HTR-8/SVneo (cell line): ENCODE data around the gene MAGOHB.
A peak's percentile ranks its signal among the peaks of the same experiment; 100 is the strongest.
"Not testable (repeated sequence)": the region's sequence is repeated elsewhere in the genome, so short reads cannot be mapped to it uniquely, and the experiment has no call there.

Experiments used
- DNase-seq: peaks from one replicate; pipeline ENCODE4 v3.0.0; 2011; ENCODE audit warnings: low spot score, mixed read lengths; ENCODE audit not compliant: insufficient read length
- FAIRE-seq: peaks from 2 replicates; lab custom pipeline; 2011; peaks lifted over from hg19 to GRCh38; lab: Jason Lieb, UNC

MAGOHB gene

GRCh38 chr12:10613349-10614055 is at the start of gene MAGOHB:
MAGOHB (minus strand) TSS chr12:10613609; CDS start chr12:10613532, 77 bp downstream.
- peak; percentile 88 for DNase-seq
- FAIRE-seq: peak; percentile 73

- DNase-seq (no peak), FAIRE-seq (no peak)
These were observed 47.9 kb upstream of the MAGOHB start for GRCh38 chr12:10661338-10661737.

DNA sequence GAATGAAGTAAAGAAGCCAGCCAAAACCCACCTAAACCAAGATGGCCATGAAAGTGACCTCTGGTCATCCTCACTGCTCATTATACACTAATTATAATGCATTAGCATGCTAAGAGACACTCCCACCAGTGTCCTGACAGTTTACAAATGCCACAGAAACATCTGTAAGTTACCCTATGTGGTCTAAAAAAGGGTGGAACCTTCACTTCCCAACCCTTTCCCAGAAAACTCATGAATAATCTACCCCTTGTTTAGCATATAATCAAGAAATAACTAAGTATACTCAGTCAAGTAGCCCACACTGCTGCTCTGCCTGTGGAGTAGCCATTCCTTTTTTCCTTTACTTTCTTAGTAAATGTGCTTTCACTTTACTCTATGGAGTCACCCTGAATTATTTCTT is 40.6 kb upstream of the MAGOHB start:
- no peak for FAIRE-seq

GRCh38 chr12:10652192-10652591 is 38.8 kb upstream of the MAGOHB start:
- no peak for DNase-seq
- FAIRE-seq: no peak

More for the DNA sequence above, 40.6 kb upstream of the MAGOHB start:
- DNase-seq: no peak

GRCh38 chr12:10646576-10646975 is 33.2 kb upstream of the MAGOHB start:
- FAIRE-seq: not testable (repeated sequence)

DNA sequence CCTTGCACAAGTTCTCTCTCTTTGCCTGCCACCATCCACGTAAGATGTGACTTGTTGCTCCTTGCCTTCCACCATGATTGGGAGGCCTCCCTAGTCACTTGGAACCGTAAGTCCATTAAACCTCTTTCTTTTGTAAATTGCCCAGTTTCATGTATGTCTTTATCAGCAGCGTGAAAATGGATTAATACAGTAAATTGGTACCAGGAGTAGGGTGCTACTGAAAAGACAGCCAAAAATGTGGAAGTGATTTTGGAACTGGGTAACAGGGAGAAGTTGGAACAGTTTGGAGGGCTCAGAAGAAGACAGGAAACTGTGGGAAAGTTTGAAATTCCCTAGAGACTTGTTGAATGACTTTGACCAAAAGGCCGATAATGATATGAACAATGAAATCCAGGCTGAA is 32.5 kb upstream of the MAGOHB start:
- no peak for FAIRE-seq
- DNase-seq: no peak

More at GRCh38 chr12:10646576-10646975, 33.2 kb upstream of the MAGOHB start:
- DNase-seq: not testable (repeated sequence)

DNA sequence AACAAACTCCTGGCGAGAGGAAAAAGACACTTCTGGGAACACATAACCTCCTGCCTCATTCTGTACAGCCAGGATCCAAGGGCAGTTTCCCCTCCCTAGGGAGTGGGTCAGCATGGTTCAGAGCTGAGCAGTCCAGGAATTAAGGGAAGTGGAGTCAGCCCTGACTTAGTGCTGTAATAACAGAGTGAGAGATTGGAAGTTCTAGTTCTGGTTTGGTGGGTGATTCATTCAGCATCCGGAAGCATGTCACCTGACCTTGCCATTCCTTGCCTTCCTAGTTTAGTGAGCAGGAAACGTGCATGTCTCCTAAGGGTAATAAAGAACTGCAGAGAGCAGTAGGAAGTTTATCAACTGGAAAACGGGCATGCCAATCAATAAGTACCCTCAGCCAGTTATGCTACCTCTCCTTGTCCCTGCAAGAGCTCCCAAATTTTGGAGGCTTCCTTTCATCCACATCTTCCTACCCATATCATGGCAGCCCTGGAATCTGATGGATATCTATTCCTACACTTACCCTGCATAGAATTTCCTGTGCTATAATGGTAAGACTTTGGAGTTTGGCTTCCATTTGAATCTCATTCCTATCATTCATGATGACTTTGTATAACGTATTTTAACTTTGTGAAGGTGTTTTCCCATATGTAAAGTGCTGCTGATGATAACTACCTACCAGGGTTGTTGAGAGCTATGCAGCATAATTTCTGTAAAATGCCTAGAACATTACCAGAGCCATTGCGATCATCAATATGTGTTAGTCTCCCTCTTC is 28.5 kb upstream of the MAGOHB start:
- peak; percentile 37 for DNase-seq
- FAIRE-seq: peak; percentile 55

- no peak for FAIRE-seq
These were observed 25.3 kb upstream of the MAGOHB start for GRCh38 chr12:10638728-10639127.

GRCh38 chr12:10636611-10637010 is 23.2 kb upstream of the MAGOHB start:
- FAIRE-seq (no peak), DNase-seq (no peak)

More at GRCh38 chr12:10638728-10639127, 25.3 kb upstream of the MAGOHB start:
- DNase-seq: no peak

- FAIRE-seq: no peak
- no peak for DNase-seq
These were observed 22.7 kb upstream of the MAGOHB start for GRCh38 chr12:10636124-10636523.

- DNase-seq (no peak), FAIRE-seq (no peak)
These were observed 21.9 kb upstream of the MAGOHB start for GRCh38 chr12:10635306-10635705.

DNA sequence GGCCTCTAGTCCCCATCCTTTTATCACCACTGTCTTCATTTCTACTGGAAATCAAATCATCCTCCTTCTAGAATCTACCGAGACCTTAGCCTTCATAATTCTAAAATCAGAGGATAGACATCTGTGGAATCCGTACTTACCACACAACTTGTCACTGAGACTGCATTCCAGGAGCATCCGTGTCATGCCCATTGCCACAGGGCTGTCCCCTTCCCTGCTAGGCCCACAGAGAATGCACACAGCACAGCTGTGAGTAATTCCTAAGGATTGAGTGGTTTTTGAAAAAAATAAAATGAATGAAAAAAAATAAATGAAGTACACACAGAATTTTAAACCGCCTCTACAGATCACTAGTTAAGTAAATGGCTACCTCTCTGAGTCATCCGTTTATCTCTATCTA is 21.0 kb upstream of the MAGOHB start:
- peak; percentile 78 for FAIRE-seq
- DNase-seq: peak; percentile 49

- FAIRE-seq (no peak), DNase-seq (no peak)
These were observed 20.1 kb upstream of the MAGOHB start for GRCh38 chr12:10633541-10633940.

- DNase-seq (no peak), FAIRE-seq (peak; percentile 31)
These were observed 18.8 kb upstream of the MAGOHB start for GRCh38 chr12:10632226-10632625.

- FAIRE-seq: no peak
These were observed 11.2 kb upstream of the MAGOHB start for GRCh38 chr12:10624605-10625004.

GRCh38 chr12:10623131-10623530 is 9.7 kb upstream of the MAGOHB start:
- no peak for DNase-seq
- FAIRE-seq: no peak

More at GRCh38 chr12:10624605-10625004, 11.2 kb upstream of the MAGOHB start:
- no peak for DNase-seq

- DNase-seq (no peak), FAIRE-seq (no peak)
These were observed 7.9 kb upstream of the MAGOHB start for GRCh38 chr12:10621278-10621677.

DNA sequence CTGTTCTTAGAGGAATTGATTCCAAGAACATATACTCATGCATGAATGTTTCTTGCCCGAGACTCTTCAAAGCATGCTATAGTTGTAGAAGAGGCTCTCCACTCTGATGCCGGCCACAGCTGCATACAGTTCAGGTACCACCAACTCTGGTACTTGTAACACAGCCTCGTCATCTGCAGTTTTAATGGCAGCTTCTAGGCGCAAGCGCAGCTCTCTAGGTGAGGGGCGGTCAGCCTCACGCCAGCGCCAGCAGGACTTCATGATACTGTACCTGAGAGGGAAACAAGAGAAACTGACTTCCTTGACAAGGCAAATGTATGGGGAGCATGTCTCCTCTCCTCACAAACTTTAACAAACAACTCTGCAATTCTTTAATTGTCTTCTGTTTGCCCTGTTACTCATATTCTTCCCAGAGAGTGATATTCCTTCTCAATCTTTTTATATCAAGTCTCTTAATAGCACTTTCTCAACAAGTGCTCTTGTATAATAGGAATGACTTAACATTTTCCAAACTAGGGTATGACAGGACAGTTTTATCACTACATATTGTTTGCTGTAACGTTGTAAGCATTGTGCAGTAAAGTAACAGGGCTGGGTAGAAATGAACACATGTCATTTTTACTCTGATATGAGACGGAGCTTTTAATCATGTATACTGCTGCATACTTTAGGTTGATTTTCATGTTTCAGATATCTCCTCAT is 6.8 kb upstream of the MAGOHB start:
- no peak for FAIRE-seq
- DNase-seq: no peak

DNA sequence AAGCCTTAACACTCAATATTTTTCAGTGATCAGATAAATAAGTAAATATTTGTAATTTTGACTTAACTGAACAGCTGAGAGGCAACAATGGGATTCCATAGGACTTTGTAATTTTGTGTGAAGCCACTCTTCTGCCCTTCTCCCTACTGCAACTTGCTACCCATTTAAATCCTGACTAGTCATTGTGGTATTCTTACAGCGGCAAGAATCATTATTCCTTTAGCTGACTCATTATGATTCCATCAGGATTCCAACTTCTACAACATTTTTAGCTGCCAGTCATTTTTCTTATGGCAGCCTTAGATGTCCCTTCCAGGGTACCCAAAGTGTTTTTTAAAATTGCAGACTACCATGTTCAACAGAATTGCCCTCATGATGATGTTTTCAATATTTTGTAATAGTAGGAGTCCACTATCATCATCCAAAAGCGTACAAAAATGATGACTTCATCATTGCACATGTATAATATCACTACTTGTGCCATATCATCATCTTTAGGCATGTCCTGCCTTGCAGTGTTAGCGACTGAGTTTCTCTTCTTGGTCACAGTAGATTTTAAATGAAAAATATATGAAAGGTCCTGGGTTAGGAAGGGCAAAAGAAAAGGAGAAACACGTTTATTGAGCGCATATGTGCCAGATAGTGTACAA is 5.1 kb upstream of the MAGOHB start:
- DNase-seq: peak; percentile 38
- FAIRE-seq: no peak

GRCh38 chr12:10617863-10618262 is 4.5 kb upstream of the MAGOHB start:
- no peak for FAIRE-seq
- DNase-seq: no peak
